OCI-LY7 (cell line): ENCODE data around the gene IRF2. TPM values are rescaled to one million over a fixed set of nuclear protein-coding genes. Genes with fewer than 3 reads are reported as not detected.

ENCODE experiments used
- BruUV-seq: library from RNA; stranded (reverse); fragments of 400-500 nt; replicated peaks from 2 replicates; lab custom pipeline; 2021; lab: Mats Ljungman, UMichigan
- CTCF ChIA-PET: fragments of 300-600 bp; sonication (Branson Sonifier 250); formaldehyde crosslinking; loops from one replicate; lab custom pipeline; 2022; ENCODE audit warnings: antibody characterized with exemption; ENCODE audit not compliant: unreplicated experiment; lab: Charles Lee
- POLR2A ChIA-PET: fragments of 300-600 bp; sonication (Branson Sonifier 250); formaldehyde crosslinking; loops from one replicate; lab custom pipeline; 2022; ENCODE audit warnings: antibody characterized with exemption; lab: Charles Lee
- DNase-seq: peaks from one replicate; pipeline ENCODE4 v3.0.0-alpha.2; 2015; ENCODE audit warnings: low spot score
- H2AFZ ChIP-seq: fragments of 200-600 bp; sonication (generic), shearing (Covaris generic); 2 replicates; pipeline ENCODE4 v1.6.1; 2014; ENCODE audit warnings: mild to moderate bottlenecking, antibody characterized with exemption, low read length, moderate library complexity
- H3K27ac ChIP-seq: fragments of 200-600 bp; sonication (generic); 2 replicates; pipeline ENCODE4 v1.5.1; 2014; ENCODE audit warnings: mixed run types, low read depth, mild to moderate bottlenecking, moderate library complexity, low read length, inconsistent platforms; ENCODE audit not compliant: poor library complexity, severe bottlenecking
- H3K36me3 ChIP-seq: fragments of 200-600 bp; sonication (generic); 2 replicates; pipeline ENCODE4 v1.6.1; 2014; ENCODE audit warnings: mild to moderate bottlenecking, antibody characterized with exemption, low read length, moderate library complexity, mixed read lengths; ENCODE audit not compliant: insufficient read depth
- H3K4me1 ChIP-seq: fragments of 200-600 bp; sonication (generic); 2 replicates; pipeline ENCODE4 v1.5.1; 2014; ENCODE audit warnings: mild to moderate bottlenecking, low read length; ENCODE audit not compliant: insufficient read depth, poor library complexity, severe bottlenecking
- H3K4me2 ChIP-seq: fragments of 200-600 bp; sonication (generic); 2 replicates; pipeline ENCODE4 v1.6.1; 2014; ENCODE audit warnings: mild to moderate bottlenecking, low read length
- H3K4me3 ChIP-seq: fragments of 200-600 bp; sonication (generic); 2 replicates; pipeline ENCODE4 v1.5.1; 2014; ENCODE audit warnings: mild to moderate bottlenecking, low read depth, low read length; ENCODE audit not compliant: poor library complexity, severe bottlenecking
- H3K79me2 ChIP-seq: fragments of 200-600 bp; sonication (generic); 2 replicates; pipeline ENCODE4 v1.6.1; 2016; ENCODE audit warnings: low read depth, mild to moderate bottlenecking, low read length, moderate library complexity, mixed read lengths; ENCODE audit not compliant: insufficient read depth
- H3K9me2 ChIP-seq: fragments of 200-600 bp; sonication (generic); 2 replicates; pipeline ENCODE4 v1.6.1; 2016; ENCODE audit warnings: mild to moderate bottlenecking, low read length, mixed read lengths; ENCODE audit not compliant: insufficient read depth
- H3K9me3 ChIP-seq: fragments of 200-600 bp; sonication (generic); 2 replicates; pipeline ENCODE4 v1.6.1; 2014; ENCODE audit warnings: mild to moderate bottlenecking, mixed run types, low read length, mixed read lengths
- H4K20me1 ChIP-seq: fragments of 200-600 bp; sonication (generic); 2 replicates; pipeline ENCODE4 v1.6.1; 2014; ENCODE audit warnings: mild to moderate bottlenecking, antibody characterized with exemption, low read length, moderate library complexity, mixed read lengths; ENCODE audit not compliant: insufficient read depth
- EZH2phosphoT487 ChIP-seq: fragments of 200-600 bp; sonication (generic); IDR thresholded peaks from 2 replicates; pipeline ENCODE4 v1.6.1; 2018; ENCODE audit warnings: low read depth, borderline replicate concordance, mild to moderate bottlenecking, mixed run types, antibody characterized with exemption, low read length, moderate library complexity, mixed read lengths
- intact Hi-C: fragments of 100-400 bp; cut with micrococcal nuclease; formaldehyde crosslinking; loops from one replicate; pipeline ENCODE4 v1.10.0; 2022; ENCODE audit not compliant: unreplicated experiment
- total RNA-seq, 2 experiments: library from RNA; depleted of rRNA in 1 of 2; stranded (reverse); fragments of >200 nt in 1 of 2; shearing (Covaris generic) in 1 of 2; gene quantifications; 2 replicates each; pipeline ENCODE4 v1.2.3, GENCODE V29; 2014 to 2022
- TF ChIP-seq, protein P1 (sequence below): fragments of 200-600 bp; sonication (generic); conservative IDR thresholded peaks from 2 replicates; pipeline ENCODE4 v1.5.1; 2014; ENCODE audit warnings: mild to moderate bottlenecking, antibody characterized with exemption, low read length, moderate library complexity, mixed read lengths

Gene IRF2
- total RNA-seq, 2 experiments from 2014 or later, result 32.3 to 37.8 TPM

DNA sequence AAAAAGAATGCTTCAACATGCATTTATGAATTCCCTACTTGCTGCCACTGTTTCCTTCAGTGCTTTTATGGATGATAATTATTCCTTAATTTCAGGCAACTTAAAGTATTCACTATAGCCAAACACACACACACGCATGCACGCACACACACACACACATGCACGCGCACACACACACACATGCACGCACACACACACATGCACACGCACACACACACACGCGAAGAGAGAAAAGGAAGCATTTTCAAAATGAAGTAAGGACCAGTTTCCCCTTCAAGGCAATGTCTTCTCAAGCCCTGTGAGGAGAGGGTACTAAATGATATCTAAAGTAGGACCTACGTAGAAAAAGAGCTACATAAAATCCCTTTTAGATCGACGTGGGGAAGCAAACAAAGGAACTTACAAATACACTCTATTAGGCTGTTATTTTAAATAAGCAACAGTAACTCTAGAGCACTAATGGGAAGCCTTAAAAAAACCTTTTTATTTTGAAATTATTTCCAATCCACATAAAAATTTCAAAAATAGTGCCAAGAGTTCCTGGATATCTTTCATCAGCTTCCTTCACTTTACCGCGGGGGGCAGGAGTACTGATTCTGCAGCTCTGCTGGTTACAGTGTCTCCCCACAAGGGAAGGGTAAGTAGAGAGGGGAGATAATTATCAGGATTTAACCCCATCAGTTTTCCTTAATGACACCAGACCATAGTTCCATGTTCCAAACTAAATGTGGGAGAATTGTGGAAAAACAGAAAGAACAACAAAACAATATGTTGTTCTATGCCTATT is 13.7 kb downstream of the IRF2 start:
- Histone ChIP-seq H3K9me3 (no peaks in the 10 kb centered on the region), H4K20me1 (peaks cover 30% of the 10 kb centered on the region; the same call in 1 of the 2 replicates), H3K9me2 (no peaks in the 10 kb centered on the region), H2AFZ (no peak overlapping the region), H3K79me2 (peaks cover 70% of the 10 kb centered on the region), H3K36me3 (peaks cover 9% of the 10 kb centered on the region; the same call in 1 of the 2 replicates), H3K4me3 (peak overlapping the region; percentile 57), H3K27ac (no peak overlapping the region), H3K4me2 (peak overlapping the region; percentile 77), H3K4me1 (peaks cover 63% of the 10 kb centered on the region)
- ChIA-PET CTCF (no interaction called here), POLR2A (interaction anchor here (0.6 to 2.3 kb wide), 6 partner anchors 9 to 149 kb away, joined by 3 to 9 read pairs (median 4); no protein-coding TSS in a partner anchor)
- no peak for TF ChIP-seq EZH2phosphoT487
- TF ChIP-seq, protein P1, sequence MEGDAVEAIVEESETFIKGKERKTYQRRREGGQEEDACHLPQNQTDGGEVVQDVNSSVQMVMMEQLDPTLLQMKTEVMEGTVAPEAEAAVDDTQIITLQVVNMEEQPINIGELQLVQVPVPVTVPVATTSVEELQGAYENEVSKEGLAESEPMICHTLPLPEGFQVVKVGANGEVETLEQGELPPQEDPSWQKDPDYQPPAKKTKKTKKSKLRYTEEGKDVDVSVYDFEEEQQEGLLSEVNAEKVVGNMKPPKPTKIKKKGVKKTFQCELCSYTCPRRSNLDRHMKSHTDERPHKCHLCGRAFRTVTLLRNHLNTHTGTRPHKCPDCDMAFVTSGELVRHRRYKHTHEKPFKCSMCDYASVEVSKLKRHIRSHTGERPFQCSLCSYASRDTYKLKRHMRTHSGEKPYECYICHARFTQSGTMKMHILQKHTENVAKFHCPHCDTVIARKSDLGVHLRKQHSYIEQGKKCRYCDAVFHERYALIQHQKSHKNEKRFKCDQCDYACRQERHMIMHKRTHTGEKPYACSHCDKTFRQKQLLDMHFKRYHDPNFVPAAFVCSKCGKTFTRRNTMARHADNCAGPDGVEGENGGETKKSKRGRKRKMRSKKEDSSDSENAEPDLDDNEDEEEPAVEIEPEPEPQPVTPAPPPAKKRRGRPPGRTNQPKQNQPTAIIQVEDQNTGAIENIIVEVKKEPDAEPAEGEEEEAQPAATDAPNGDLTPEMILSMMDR, result peak; percentile 51
- no peak for DNase-seq
- intact Hi-C loops, result no loop called here
- no TSS peak for BruUV-seq

DNA sequence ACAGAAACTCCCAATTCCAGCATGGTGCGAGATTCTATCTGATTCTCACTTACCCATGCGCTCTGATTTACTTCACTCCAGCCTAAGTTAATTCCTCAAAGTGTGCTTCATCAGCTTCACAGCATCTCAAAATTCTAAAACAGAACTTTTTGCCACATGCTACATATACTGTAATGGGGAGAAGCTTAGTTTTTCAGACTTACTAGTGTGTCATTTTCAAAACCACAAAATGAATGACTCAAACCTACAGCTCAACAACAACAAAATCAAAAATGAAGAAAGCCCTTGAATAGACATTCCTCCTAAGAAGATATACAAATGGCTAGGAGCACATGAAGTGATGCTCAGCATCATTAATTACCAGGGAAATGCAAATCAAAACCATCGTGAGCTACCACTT is 14.9 kb downstream of the IRF2 start:
- no peaks in the 10 kb centered on the region for H3K9me2 ChIP-seq
- DNase-seq, result no peak
- H3K9me3 ChIP-seq, result no peaks in the 10 kb centered on the region
- peak overlapping the region; percentile 15; the same call in 1 of the 2 replicates for H3K4me2 ChIP-seq
- TF ChIP-seq, protein P1, result no peak
- no peak for TF ChIP-seq EZH2phosphoT487
- no peak overlapping the region for H3K27ac ChIP-seq
- intact Hi-C loops, result no loop called here
- no TSS peak for BruUV-seq
- ChIA-PET POLR2A (interaction anchor here (0.6 to 2.3 kb wide), 8 partner anchors 10 to 148 kb away, joined by 3 to 9 read pairs (median 4); no protein-coding TSS in a partner anchor), CTCF (interaction anchor here (0.6 kb wide), 1 partner anchor 190 kb away, joined by 4 read pairs; the partner anchor contains the start of genes CASP3 and PRIMPOL)
- peaks cover 12% of the 10 kb centered on the region; the same call in 1 of the 2 replicates for H3K36me3 ChIP-seq
- H2AFZ ChIP-seq, result no peak overlapping the region
- H3K79me2 ChIP-seq, result peaks cover 75% of the 10 kb centered on the region
- peaks cover 30% of the 10 kb centered on the region; the same call in 1 of the 2 replicates for H4K20me1 ChIP-seq
- H3K4me1 ChIP-seq, result peaks cover 64% of the 10 kb centered on the region
- H3K4me3 ChIP-seq, result no peak overlapping the region
